ENCODE measurements around the gene RAB11FIP3.

RAB11FIP3 gene

DNA sequence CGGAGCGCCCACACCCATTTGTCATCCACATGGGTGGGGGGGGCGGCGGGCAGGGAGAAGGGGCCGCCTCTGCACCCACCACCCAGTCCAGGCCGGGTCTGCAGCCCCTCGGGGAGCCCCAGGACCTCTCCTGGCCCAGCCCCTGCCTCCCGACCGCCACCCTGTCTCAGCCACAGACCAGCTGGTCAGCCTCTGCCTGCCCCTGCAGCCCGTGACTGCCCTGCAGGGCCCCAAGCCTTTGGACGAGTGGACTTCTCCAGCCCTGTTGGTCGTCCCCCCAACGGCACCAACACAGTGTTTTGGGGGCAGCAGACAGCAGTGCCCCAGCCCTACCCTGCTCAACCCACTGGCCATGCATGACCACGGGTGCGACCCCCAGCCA, 136.0 kb downstream of the RAB11FIP3 start:
- in situ Hi-C loops (cut with HindIII; ENCODE audit: low sequenced_read_pairs) = no loop called here

- in situ Hi-C loops (cut with HindIII; ENCODE audit: low sequenced_read_pairs) = no loop called here
Observed at GRCh38 chr16:561957-562938, 136.8 kb downstream of the RAB11FIP3 start.

DNA sequence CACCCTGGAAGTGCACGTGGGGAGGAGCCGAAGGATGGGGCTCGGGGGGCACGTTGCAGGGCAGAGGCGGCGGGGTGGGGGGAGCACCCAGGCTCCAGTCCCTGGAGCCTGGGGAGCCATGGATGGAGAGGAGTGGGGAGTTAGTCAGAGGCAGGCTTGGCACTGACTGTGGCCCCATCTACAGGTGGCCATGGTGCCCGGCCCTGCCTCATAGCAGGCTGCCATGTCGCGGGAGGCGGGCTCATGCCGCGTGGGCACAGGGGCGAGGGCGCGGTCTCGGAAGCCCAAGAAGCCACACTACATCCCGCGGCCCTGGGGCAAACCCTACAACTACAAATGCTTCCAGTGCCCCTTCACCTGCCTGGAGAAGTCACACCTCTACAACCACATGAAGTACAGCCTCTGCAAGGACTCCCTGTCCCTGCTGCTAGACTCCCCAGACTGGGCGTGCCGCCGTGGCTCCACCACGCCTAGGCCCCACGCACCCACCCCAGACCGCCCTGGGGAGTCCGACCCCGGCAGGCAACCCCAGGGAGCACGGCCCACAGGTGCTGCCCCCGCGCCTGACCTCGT, 137.7 kb downstream of the RAB11FIP3 start:
- in situ Hi-C loops (cut with HindIII; ENCODE audit: low sequenced_read_pairs) = no loop called here

GRCh38 chr16:564690-565418, 139.4 kb downstream of the RAB11FIP3 start:
- in situ Hi-C loops (cut with HindIII; ENCODE audit: low sequenced_read_pairs) = no loop called here

- in situ Hi-C loops (cut with HindIII; ENCODE audit: low sequenced_read_pairs) = no loop called here
Observed at GRCh38 chr16:565419-566330, 140.2 kb downstream of the RAB11FIP3 start.

GRCh38 chr16:566475-567372, 141.3 kb downstream of the RAB11FIP3 start, which contains the start of gene NHLRC4:
NHLRC4 (plus strand) TSS chr16:567005; CDS start chr16:568048, 1,043 bp downstream.
- in situ Hi-C loops (cut with HindIII; ENCODE audit: low sequenced_read_pairs) = no loop called here

DNA sequence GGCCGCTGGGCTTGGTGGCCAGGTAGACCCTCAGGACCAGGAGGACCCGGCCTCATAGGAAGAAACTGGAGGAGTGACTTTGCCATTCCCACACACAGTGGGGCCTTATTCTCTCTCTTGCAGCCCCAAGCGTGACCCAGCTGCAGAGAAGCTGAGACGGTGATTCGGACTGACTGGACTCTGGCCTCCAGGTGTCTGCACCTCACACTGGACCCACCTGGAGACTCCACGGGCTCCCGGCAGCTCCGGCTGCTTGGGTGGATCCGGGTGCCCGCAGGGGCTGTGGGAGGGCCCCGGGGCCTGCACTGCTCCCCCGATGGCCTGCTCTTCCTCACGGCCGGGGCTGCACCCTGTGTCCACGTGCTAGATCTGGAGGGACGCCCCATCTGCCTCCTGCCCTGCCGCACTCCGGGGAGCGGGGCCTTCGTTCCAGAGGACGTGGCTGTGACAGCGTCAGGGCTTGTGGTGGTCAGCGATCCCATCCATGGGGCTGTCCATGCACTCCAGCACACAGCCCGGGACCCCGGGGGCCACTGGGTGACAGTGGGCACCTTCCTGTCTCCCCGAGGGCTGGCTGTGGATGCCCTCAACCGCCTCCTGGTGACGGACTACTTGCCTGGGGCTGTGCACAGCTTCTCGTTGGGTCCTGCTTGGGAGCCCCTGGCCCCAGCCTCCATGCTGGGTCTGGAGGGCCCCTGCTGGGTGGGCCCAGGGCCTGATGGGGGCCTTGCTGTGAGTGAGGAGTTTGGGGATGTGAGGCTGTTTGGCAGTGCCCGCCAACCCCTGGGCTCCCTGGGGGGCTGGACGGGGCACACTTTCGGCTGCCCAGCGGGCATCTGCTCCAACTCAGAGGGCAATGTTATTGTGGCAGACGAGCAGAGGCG, 142.2 kb downstream of the RAB11FIP3 start:
- in situ Hi-C loops (cut with HindIII; ENCODE audit: low sequenced_read_pairs) = no loop called here

GRCh38 chr16:568401-569258, 143.2 kb downstream of the RAB11FIP3 start:
- in situ Hi-C loops (cut with HindIII; ENCODE audit: low sequenced_read_pairs) = no loop called here

DNA sequence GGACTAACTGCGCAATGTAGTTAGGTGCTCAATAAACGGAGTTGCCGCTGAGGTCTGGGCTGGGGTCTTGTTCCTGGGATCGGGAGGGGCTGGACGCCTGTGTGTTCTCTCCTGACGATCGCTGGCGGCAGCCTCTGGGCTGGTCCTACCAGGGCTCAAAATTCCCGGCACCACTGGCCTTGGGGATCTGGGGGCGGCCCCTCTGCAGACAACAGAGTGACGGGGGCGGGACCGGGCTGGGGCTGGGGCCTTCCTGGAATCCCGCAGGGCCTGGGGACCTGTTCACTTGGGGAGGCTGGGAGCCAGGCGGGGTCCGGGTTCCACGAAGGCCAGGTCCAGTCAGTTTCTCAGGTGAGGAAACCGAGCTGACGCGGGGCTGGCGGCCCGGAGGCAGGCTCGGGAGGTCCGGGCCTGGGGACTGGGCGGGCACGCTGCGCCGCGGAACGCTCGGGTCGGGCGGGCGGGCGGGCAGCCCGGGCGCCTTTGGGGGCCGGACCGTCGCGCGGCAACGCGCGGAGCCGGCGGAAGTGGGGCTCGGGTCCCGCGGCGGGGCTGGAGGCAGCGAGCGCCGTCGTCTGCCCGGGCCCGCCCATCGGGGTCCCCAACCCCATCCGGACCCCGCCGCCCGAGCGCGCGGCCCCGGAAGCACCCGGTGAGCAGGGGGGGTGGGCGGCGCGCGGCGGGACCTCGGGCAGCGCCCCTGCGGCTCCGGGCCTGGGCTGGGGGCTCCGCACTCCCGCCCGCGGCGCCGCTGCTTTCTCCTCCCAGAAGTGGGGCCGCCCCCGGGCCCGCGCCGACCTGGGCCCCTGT, 144.2 kb downstream of the RAB11FIP3 start, which contains the start of gene PIGQ:
PIGQ (plus strand) TSS at position 524 of the 810 bp plus-strand sequence. CDS start 4,107 bp downstream, outside the sequence.
- in situ Hi-C loops (cut with HindIII; ENCODE audit: low sequenced_read_pairs) = no loop called here
